ENCODE results near the gene MERTK.

Gene MERTK

DNA sequence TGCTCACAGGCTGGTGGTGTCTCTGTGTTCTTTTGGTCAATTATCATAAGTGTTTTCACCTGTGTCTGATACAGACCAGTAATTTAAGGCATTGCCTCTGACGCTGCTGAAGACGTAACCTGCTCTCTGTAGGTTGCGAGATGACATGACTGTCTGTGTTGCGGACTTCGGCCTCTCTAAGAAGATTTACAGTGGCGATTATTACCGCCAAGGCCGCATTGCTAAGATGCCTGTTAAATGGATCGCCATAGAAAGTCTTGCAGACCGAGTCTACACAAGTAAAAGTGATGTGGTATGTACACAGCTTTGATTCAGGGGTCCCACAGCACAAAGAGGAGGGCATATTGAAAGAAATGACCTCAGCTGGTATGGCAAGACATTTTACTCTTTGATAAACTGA lies 122.9 kb downstream of the MERTK start:
- Histone ChIP-seq H3K9me3 (ENCODE audit: insufficient read depth, low read depth, low read length) (no peaks in the 10 kb centered on the region), H2BK5ac (ENCODE audit: low read depth, low read length, poor library complexity) (no peak overlapping the region), H3K27me3 (ENCODE audit: insufficient read depth, low read length) (no peaks in the 10 kb centered on the region), H2AFZ (ENCODE audit: insufficient read depth, low read length, poor library complexity) (no peak overlapping the region), H3K23ac (ENCODE audit: low read length) (no peak overlapping the region), H2AK5ac (ENCODE audit: low read length) (no peak overlapping the region), H3K36me3 (ENCODE audit: control insufficient read depth in 1 of 2, insufficient read depth in 2 of 2, low read length in 2 of 2) (peaks cover 5 to 8% of the 10 kb centered on the region in 2 experiments), H3K4ac (ENCODE audit: low read depth, low read length) (no peak overlapping the region), H3K79me1 (ENCODE audit: low read length) (no peaks in the 10 kb centered on the region), H3K9ac (ENCODE audit: low read length) (no peak overlapping the region), H2BK12ac (ENCODE audit: low read length) (no peak overlapping the region), H3K18ac (ENCODE audit: low read length) (no peak overlapping the region), H4K8ac (ENCODE audit: low read depth, low read length) (no peak overlapping the region), H3K79me2 (ENCODE audit: control insufficient read depth, insufficient read depth, low read length, poor library complexity) (no peaks in the 10 kb centered on the region), H3K27ac (ENCODE audit: low read depth, low read length) (no peak overlapping the region), H3K4me2 (ENCODE audit: low read length) (no peak overlapping the region), H4K12ac (ENCODE audit: low read depth, low read length) (no peak overlapping the region), H3K14ac (ENCODE audit: low read length) (no peak overlapping the region), H2BK120ac (ENCODE audit: insufficient read depth, low read length, poor library complexity) (no peak overlapping the region), H3K4me3 (ENCODE audit: low read depth, low read length) (no peak overlapping the region), H4K91ac (ENCODE audit: low read depth, low read length) (no peak overlapping the region), H3K4me1 (ENCODE audit: control insufficient read depth in 1 of 2, insufficient read depth in 2 of 2, low read length in 2 of 2) (peaks cover 2 to 7% of the 10 kb centered on the region in 2 experiments)
- no CpG with 5 or more reads among the region's 10 CpGs for WGBS (ENCODE audit: extremely low coverage, insufficient coverage, insufficient read length)
- DNase-seq, result peak; percentile 37 to 61

- Histone ChIP-seq H3K4me2 (ENCODE audit: low read length) (no peak overlapping the region), H3K14ac (ENCODE audit: low read length) (no peak overlapping the region), H3K79me1 (ENCODE audit: low read length) (no peaks in the 10 kb centered on the region), H2AFZ (ENCODE audit: insufficient read depth, low read length, poor library complexity) (no peak overlapping the region), H3K36me3 (ENCODE audit: control insufficient read depth in 1 of 2, insufficient read depth in 2 of 2, low read length in 2 of 2) (peaks cover 5 to 6% of the 10 kb centered on the region in 2 experiments), H3K4me1 (ENCODE audit: control insufficient read depth in 1 of 2, insufficient read depth in 2 of 2, low read length in 2 of 2) (peaks cover 2 to 7% of the 10 kb centered on the region in 2 experiments), H3K23ac (ENCODE audit: low read length) (no peak overlapping the region), H3K27ac (ENCODE audit: low read depth, low read length) (no peak overlapping the region), H4K12ac (ENCODE audit: low read depth, low read length) (no peak overlapping the region), H3K79me2 (ENCODE audit: control insufficient read depth, insufficient read depth, low read length, poor library complexity) (no peaks in the 10 kb centered on the region), H2AK5ac (ENCODE audit: low read length) (no peak overlapping the region), H3K4ac (ENCODE audit: low read depth, low read length) (no peak overlapping the region), H4K91ac (ENCODE audit: low read depth, low read length) (no peak overlapping the region), H4K8ac (ENCODE audit: low read depth, low read length) (no peak overlapping the region), H3K9ac (ENCODE audit: low read length) (no peak overlapping the region), H2BK5ac (ENCODE audit: low read depth, low read length, poor library complexity) (no peak overlapping the region), H3K27me3 (ENCODE audit: insufficient read depth, low read length) (no peaks in the 10 kb centered on the region), H2BK120ac (ENCODE audit: insufficient read depth, low read length, poor library complexity) (no peak overlapping the region), H3K9me3 (ENCODE audit: insufficient read depth, low read depth, low read length) (no peaks in the 10 kb centered on the region), H3K18ac (ENCODE audit: low read length) (no peak overlapping the region), H3K4me3 (ENCODE audit: low read depth, low read length) (no peak overlapping the region), H2BK12ac (ENCODE audit: low read length) (no peak overlapping the region)
- no peak for DNase-seq
- no CpG with 5 or more reads among the region's 8 CpGs for WGBS (ENCODE audit: extremely low coverage, insufficient coverage, insufficient read length)
Observed at GRCh38 chr2:112021781-112022231, 123.4 kb downstream of the MERTK start.

DNA sequence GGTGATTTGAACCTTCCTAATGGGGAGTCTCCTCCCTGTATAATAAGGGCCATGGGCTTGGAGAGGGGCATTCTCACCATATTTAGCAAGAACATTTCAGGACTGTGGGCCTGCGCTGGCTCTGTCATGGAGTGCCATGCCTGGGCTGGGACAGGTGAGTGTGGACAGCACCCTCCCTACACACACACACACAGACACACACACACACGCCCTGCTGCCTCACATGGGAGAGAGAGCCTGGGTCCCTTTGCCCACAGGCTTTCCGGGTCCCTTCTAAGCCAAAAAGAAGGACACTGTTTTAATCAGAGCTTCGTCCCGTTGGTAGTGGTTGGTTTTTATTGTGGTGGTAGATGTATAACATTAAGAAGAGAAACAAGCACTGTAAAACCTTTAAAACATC lies 125.3 kb downstream of the MERTK start:
- Histone ChIP-seq H3K36me3 (ENCODE audit: control insufficient read depth in 1 of 2, insufficient read depth in 2 of 2, low read length in 2 of 2) (peaks cover 6 to 9% of the 10 kb centered on the region in 2 experiments), H3K27ac (ENCODE audit: low read depth, low read length) (no peak overlapping the region), H3K79me2 (ENCODE audit: control insufficient read depth, insufficient read depth, low read length, poor library complexity) (no peaks in the 10 kb centered on the region), H3K4ac (ENCODE audit: low read depth, low read length) (no peak overlapping the region), H2BK120ac (ENCODE audit: insufficient read depth, low read length, poor library complexity) (no peak overlapping the region), H3K27me3 (ENCODE audit: insufficient read depth, low read length) (no peaks in the 10 kb centered on the region), H3K4me2 (ENCODE audit: low read length) (no peak overlapping the region), H3K79me1 (ENCODE audit: low read length) (no peaks in the 10 kb centered on the region), H2AK5ac (ENCODE audit: low read length) (no peak overlapping the region), H2BK12ac (ENCODE audit: low read length) (no peak overlapping the region), H3K9ac (ENCODE audit: low read length) (no peak overlapping the region), H4K91ac (ENCODE audit: low read depth, low read length) (no peak overlapping the region), H3K4me1 (ENCODE audit: control insufficient read depth in 1 of 2, insufficient read depth in 2 of 2, low read length in 2 of 2) (peaks cover 2 to 7% of the 10 kb centered on the region in 2 experiments), H4K12ac (ENCODE audit: low read depth, low read length) (no peak overlapping the region), H4K8ac (ENCODE audit: low read depth, low read length) (no peak overlapping the region), H3K23ac (ENCODE audit: low read length) (no peak overlapping the region), H3K18ac (ENCODE audit: low read length) (no peak overlapping the region), H3K14ac (ENCODE audit: low read length) (no peak overlapping the region), H3K9me3 (ENCODE audit: insufficient read depth, low read depth, low read length) (no peaks in the 10 kb centered on the region), H3K4me3 (ENCODE audit: low read depth, low read length) (no peak overlapping the region), H2AFZ (ENCODE audit: insufficient read depth, low read length, poor library complexity) (no peak overlapping the region), H2BK5ac (ENCODE audit: low read depth, low read length, poor library complexity) (no peak overlapping the region)
- no peak for DNase-seq
- no CpG with 5 or more reads among the region's 5 CpGs for WGBS (ENCODE audit: extremely low coverage, insufficient coverage, insufficient read length)

DNA sequence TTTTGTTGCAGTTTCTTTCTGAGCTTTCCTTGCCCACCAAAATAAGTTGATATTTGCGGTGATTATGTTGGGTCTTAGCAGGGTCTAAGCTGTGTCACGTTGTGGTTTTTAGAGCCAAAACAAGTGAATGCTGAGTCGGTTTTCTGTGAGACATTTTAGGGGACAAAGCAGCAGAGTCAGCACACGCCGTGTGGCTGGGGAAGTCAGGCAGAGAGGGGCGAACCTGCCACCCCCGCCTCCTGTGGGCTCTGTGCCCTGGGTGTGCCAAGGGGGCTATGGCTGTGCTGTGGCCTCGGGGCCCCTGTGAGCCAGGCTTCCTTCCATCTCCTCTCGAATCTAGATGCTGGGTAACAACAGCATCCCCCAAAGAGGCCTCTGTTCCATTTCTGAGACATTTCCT lies 125.8 kb downstream of the MERTK start:
- H2BK12ac ChIP-seq (ENCODE audit: low read length), result no peak overlapping the region
- H2AK5ac ChIP-seq (ENCODE audit: low read length), result no peak overlapping the region
- DNase-seq, result no peak
- no peak overlapping the region for H3K4me2 ChIP-seq (ENCODE audit: low read length)
- H3K27me3 ChIP-seq (ENCODE audit: insufficient read depth, low read length), result no peaks in the 10 kb centered on the region
- H3K79me1 ChIP-seq (ENCODE audit: low read length), result no peaks in the 10 kb centered on the region
- no peak overlapping the region for H3K23ac ChIP-seq (ENCODE audit: low read length)
- no peaks in the 10 kb centered on the region for H3K79me2 ChIP-seq (ENCODE audit: control insufficient read depth, insufficient read depth, low read length, poor library complexity)
- H2BK120ac ChIP-seq (ENCODE audit: insufficient read depth, low read length, poor library complexity), result no peak overlapping the region
- H3K14ac ChIP-seq (ENCODE audit: low read length), result no peak overlapping the region
- H4K12ac ChIP-seq (ENCODE audit: low read depth, low read length), result no peak overlapping the region
- H3K27ac ChIP-seq (ENCODE audit: low read depth, low read length), result no peak overlapping the region
- no peak overlapping the region for H4K8ac ChIP-seq (ENCODE audit: low read depth, low read length)
- H3K4ac ChIP-seq (ENCODE audit: low read depth, low read length), result no peak overlapping the region
- peaks cover 6 to 9% of the 10 kb centered on the region in 2 experiments for H3K36me3 ChIP-seq (ENCODE audit: control insufficient read depth in 1 of 2, insufficient read depth in 2 of 2, low read length in 2 of 2)
- H3K9ac ChIP-seq (ENCODE audit: low read length), result no peak overlapping the region
- no peak overlapping the region for H4K91ac ChIP-seq (ENCODE audit: low read depth, low read length)
- no peaks in the 10 kb centered on the region for H3K9me3 ChIP-seq (ENCODE audit: insufficient read depth, low read depth, low read length)
- no CpG with 5 or more reads among the region's 9 CpGs for WGBS (ENCODE audit: extremely low coverage, insufficient coverage, insufficient read length)
- no peak overlapping the region for H2AFZ ChIP-seq (ENCODE audit: insufficient read depth, low read length, poor library complexity)
- no peak overlapping the region for H3K4me3 ChIP-seq (ENCODE audit: low read depth, low read length)
- peaks cover 2 to 7% of the 10 kb centered on the region in 2 experiments for H3K4me1 ChIP-seq (ENCODE audit: control insufficient read depth in 1 of 2, insufficient read depth in 2 of 2, low read length in 2 of 2)
- H2BK5ac ChIP-seq (ENCODE audit: low read depth, low read length, poor library complexity), result no peak overlapping the region
- H3K18ac ChIP-seq (ENCODE audit: low read length), result no peak overlapping the region

All from trophoblast cell (in vitro differentiated cells and primary cell).